ENCODE results near the gene CCDC69.
"Not testable (repeated sequence)": the region's sequence is repeated elsewhere in the genome, so short reads cannot be mapped to it uniquely, and the experiment has no call there.

Gene CCDC69

GRCh38 chr5:151223447-151224264, at the start of gene CCDC69:
Gene CCDC69, minus strand, starts transcription at chr5:151224092. Its CDS starts 122 bp downstream, at chr5:151223970.
- DNase-seq (ENCODE audit: low spot score) = peak; percentile 73

GRCh38 chr5:151271336-151271735, 47.4 kb upstream of the CCDC69 start:
- DNase-seq (ENCODE audit: low spot score) = no peak

- DNase-seq (ENCODE audit: low spot score) = no peak
Observed at GRCh38 chr5:151270599-151270998, 46.7 kb upstream of the CCDC69 start.

GRCh38 chr5:151267491-151268260, 43.8 kb upstream of the CCDC69 start:
- DNase-seq (ENCODE audit: low spot score) = no peak

GRCh38 chr5:151264113-151264512, 40.2 kb upstream of the CCDC69 start:
- DNase-seq (ENCODE audit: low spot score) = no peak

- DNase-seq (ENCODE audit: low spot score) = no peak
Observed at GRCh38 chr5:151262532-151262931, 38.6 kb upstream of the CCDC69 start.

GRCh38 chr5:151259931-151260330, 36.0 kb upstream of the CCDC69 start:
- no peak for DNase-seq (ENCODE audit: low spot score)

GRCh38 chr5:151258816-151259215, 34.9 kb upstream of the CCDC69 start:
- no peak for DNase-seq (ENCODE audit: low spot score)

- no peak for DNase-seq (ENCODE audit: low spot score)
Observed at GRCh38 chr5:151258201-151258611, 34.3 kb upstream of the CCDC69 start.

GRCh38 chr5:151257731-151258181, 33.9 kb upstream of the CCDC69 start:
- peak; percentile 40 for DNase-seq (ENCODE audit: low spot score)

- peak; percentile 80 for DNase-seq (ENCODE audit: low spot score)
Observed at GRCh38 chr5:151255621-151256286, 31.9 kb upstream of the CCDC69 start.

GRCh38 chr5:151254990-151255389, 31.1 kb upstream of the CCDC69 start:
- not testable (repeated sequence) for DNase-seq (ENCODE audit: low spot score)

- DNase-seq (ENCODE audit: low spot score) = peak; percentile 26
Observed at GRCh38 chr5:151254556-151254955, 30.7 kb upstream of the CCDC69 start.

GRCh38 chr5:151253605-151253950, 29.7 kb upstream of the CCDC69 start:
- peak; percentile 46 for DNase-seq (ENCODE audit: low spot score)

- peak; percentile 99 for DNase-seq (ENCODE audit: low spot score)
Observed at GRCh38 chr5:151252762-151253604, 29.1 kb upstream of the CCDC69 start, which contains the start of gene GM2A. Gene GM2A, plus strand, starts transcription at chr5:151253185. Its CDS starts 32 bp downstream, at chr5:151253217.

GRCh38 chr5:151251621-151252020, 27.7 kb upstream of the CCDC69 start:
- no peak for DNase-seq (ENCODE audit: low spot score)

- no peak for DNase-seq (ENCODE audit: low spot score)
Observed at GRCh38 chr5:151251001-151251551, 27.2 kb upstream of the CCDC69 start.

- DNase-seq (ENCODE audit: low spot score) = no peak
Observed at GRCh38 chr5:151250346-151251000, 26.6 kb upstream of the CCDC69 start.

GRCh38 chr5:151249281-151249680, 25.4 kb upstream of the CCDC69 start:
- no peak for DNase-seq (ENCODE audit: low spot score)

GRCh38 chr5:151248651-151249050, 24.8 kb upstream of the CCDC69 start:
- DNase-seq (ENCODE audit: low spot score) = no peak
